Adipose tissue (tissue), 3 donors: ENCODE measurements around the gene AGPAT3. TPM values are rescaled to one million over a fixed set of nuclear protein-coding genes. Genes with fewer than 3 reads are reported as not detected.

Source experiments
- H3K27ac ChIP-seq: one replicate; pipeline ENCODE4 v1.5.1; 2013; ENCODE audit warnings: low read depth, low read length
- WGBS, 3 donors: extraction: QIAGEN DNeasy Blood & Tissue Kit; methylation state at CpG; one replicate each; pipeline ENCODE4 v1.1.7; 2013; 5-methylcytosine and 5-hydroxymethylcytosine counted together
- polyA plus RNA-seq, 3 donors: library from polyadenylated mRNA; stranded (reverse); fragments of 200-250 nt; gene quantifications; one replicate each; pipeline ENCODE4 v1.2.3, GENCODE V29; 2013
- donor health status: healthy with polysubstance abuse.
- donor health status: Bipolar disorder and iron deficiency.
- donor health status: healthy.

AGPAT3 gene
- polyA plus RNA-seq, 3 donors: 15.9 to 35.5 (median 16.2) TPM

DNA sequence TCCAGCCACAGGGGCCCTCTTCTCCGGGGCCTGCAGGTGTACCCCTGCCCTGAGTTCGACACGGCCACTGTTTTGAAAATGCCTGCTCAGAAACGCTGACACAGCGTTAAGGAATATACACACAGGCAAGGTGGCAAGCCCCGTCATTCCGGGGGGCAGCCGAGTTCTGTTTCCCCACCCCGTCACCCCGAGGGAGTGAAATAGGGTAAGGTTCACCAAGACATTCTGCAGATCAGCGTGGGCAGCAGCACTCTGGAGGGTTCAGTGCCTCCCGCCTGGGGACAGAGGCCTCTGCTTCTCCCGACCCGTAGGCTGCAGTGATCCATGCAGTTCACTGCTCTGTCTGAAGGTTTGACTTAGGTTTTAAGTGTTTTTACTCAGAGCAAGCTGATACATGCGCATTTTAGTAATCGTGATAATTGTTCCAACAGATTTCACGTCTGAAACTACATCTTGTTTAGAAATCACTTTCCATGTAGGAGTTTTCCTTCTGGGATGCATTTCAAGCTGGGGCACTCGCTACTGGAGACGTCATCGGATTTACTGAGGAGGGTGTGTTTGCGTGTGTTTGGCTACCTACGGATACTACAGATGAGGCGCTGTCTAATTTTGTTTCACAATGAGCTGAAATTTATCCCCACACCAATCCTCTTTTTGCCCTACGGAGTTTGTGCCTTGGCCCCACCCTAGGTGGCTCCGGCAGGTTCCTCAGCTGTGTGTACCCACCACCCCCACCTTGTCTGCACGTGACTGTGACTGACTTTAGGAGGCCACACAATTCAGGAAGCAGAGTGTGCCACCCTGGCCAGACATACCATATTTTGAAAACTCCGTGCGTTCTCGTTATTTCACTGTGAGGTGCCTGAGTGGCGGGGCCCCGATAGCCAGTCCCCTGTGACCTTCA lies 63.5 kb downstream of the AGPAT3 start:
- 73 to 88% (median 78%) methylated on average over 31 of the region's 31 CpGs for WGBS, 3 donors
- no peak overlapping the region for H3K27ac ChIP-seq

GRCh38 chr21:43929217-43929971 lies 64.4 kb downstream of the AGPAT3 start:
- no peak overlapping the region for H3K27ac ChIP-seq
- WGBS, 3 donors: 65 to 92% (median 88%) methylated on average over 30 of the region's 30 CpGs

- no peak overlapping the region for H3K27ac ChIP-seq
- WGBS, 3 donors: 85 to 89% (median 85%) methylated on average over 25 of the region's 25 CpGs
Observed at GRCh38 chr21:43930074-43930847, 65.2 kb downstream of the AGPAT3 start.

DNA sequence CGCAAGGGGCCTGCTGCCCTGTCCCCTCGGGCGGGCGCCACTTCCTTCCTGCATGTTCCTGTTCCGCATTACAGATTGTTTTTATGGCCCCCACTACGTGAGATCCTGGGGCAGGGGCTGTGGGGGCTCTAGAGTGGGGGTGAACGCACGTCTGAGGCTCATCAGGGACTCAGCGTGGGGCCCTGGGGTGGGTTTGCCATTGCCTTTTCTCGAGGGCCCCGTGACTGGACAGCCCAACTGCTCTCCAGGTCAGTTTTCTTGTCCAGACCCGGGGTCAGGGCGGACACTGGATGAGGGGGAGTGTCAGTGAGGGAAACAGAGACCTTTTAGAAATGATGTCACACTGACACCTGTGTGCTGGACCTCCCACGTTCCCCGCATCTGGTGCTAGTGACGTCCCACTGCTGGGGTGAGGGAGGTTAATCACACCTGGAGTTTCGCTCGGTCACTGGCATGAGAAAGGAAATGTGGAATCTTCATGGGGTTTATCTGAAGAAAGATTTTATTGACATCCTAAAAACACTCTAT lies 65.9 kb downstream of the AGPAT3 start:
- WGBS, 3 donors: 78 to 88% (median 78%) methylated on average over 18 of the region's 18 CpGs

DNA sequence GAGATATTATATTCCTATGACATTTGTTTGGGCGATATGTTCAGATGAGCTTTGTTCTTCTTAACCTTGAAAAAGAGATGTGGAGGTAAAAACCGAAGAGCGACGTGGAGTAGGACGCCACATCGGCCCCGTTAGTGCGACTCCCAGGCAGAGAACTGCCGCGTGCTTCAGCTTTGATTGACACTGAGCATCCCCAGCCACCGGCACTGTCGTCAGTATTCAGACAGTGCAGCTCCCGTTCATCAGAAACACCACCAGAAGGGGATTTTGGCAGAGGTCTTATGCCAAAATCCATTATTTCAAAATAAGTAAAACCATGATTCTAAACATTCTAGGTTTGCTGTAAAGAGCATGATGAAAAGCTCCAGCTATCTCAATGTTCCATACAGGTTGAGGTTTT lies 66.5 kb downstream of the AGPAT3 start:
- no peak overlapping the region for H3K27ac ChIP-seq
- 89 to 90% (median 90%) methylated on average over 13 of the region's 13 CpGs for whole genome bisulfite sequencing, 3 donors

More for the DNA sequence above, 65.9 kb downstream of the AGPAT3 start:
- no peak overlapping the region for H3K27ac ChIP-seq

GRCh38 chr21:43932005-43932404 lies 67.0 kb downstream of the AGPAT3 start:
- H3K27ac ChIP-seq: no peak overlapping the region
- 92 to 94% (median 93%) methylated on average over 17 of the region's 17 CpGs for WGBS, 3 donors

GRCh38 chr21:43933199-43933598 lies 68.2 kb downstream of the AGPAT3 start:
- WGBS, 3 donors: 85 to 90% (median 89%) methylated on average over 12 of the region's 12 CpGs
- no peak overlapping the region for H3K27ac ChIP-seq

- 93 to 96% (median 96%) methylated on average over 13 to 15 of the region's 15 CpGs for WGBS, 3 donors
- H3K27ac ChIP-seq: no peak overlapping the region
Observed at GRCh38 chr21:43933680-43934079, 68.7 kb downstream of the AGPAT3 start.

GRCh38 chr21:43934116-43934515 lies 69.1 kb downstream of the AGPAT3 start:
- 93 to 95% (median 94%) methylated on average over 12 to 15 of the region's 15 CpGs for WGBS, 3 donors

GRCh38 chr21:43934716-43935705 lies 70.0 kb downstream of the AGPAT3 start:
- WGBS, 3 donors: 94 to 96% (median 95%) methylated on average over 41 of the region's 41 CpGs

More at GRCh38 chr21:43934116-43934515, 69.1 kb downstream of the AGPAT3 start:
- no peak overlapping the region for H3K27ac ChIP-seq

GRCh38 chr21:43935711-43936110 lies 70.7 kb downstream of the AGPAT3 start:
- no peak overlapping the region for H3K27ac ChIP-seq
- WGBS, 3 donors: 71 to 88% (median 88%) methylated on average over 15 of the region's 15 CpGs

More at GRCh38 chr21:43934716-43935705, 70.0 kb downstream of the AGPAT3 start:
- no peak overlapping the region for H3K27ac ChIP-seq

DNA sequence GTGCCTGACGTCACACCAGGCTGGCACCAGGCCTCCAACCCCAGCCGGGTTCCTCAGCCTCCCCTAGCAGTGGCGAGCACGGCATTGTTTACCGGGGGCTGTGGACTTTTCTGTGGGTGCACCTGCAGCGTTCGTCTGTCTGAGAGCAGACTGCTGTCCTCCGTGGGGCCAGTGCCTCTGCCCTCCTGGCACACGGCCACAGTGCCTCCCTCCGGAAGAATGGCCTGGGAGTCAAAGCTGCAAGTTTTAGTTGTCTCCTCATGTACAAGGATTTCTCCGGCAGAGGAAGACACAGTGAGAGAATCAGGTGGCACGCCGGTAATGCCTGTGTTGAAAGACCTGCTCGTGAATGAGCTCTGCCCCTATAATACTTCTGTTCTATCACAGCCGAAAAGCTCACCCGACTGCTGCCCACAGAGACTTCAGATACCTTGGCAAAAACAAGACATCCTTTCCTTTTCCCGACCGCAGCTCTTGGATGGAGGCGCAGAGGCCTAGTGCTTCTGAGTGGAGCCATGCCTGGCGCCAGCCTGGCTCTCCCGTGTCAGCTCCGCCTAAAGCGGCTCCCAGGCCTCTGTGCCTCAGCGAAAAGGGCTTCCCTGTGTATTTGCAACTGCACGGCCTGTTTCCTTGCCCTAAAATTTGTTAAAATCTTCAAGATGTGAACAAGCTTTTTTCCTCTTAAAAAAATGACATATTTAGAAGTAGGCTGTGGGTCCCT lies 71.4 kb downstream of the AGPAT3 start:
- 70 to 82% (median 75%) methylated on average over 24 to 25 of the region's 25 CpGs for WGBS, 3 donors
- H3K27ac ChIP-seq: no peak overlapping the region

DNA sequence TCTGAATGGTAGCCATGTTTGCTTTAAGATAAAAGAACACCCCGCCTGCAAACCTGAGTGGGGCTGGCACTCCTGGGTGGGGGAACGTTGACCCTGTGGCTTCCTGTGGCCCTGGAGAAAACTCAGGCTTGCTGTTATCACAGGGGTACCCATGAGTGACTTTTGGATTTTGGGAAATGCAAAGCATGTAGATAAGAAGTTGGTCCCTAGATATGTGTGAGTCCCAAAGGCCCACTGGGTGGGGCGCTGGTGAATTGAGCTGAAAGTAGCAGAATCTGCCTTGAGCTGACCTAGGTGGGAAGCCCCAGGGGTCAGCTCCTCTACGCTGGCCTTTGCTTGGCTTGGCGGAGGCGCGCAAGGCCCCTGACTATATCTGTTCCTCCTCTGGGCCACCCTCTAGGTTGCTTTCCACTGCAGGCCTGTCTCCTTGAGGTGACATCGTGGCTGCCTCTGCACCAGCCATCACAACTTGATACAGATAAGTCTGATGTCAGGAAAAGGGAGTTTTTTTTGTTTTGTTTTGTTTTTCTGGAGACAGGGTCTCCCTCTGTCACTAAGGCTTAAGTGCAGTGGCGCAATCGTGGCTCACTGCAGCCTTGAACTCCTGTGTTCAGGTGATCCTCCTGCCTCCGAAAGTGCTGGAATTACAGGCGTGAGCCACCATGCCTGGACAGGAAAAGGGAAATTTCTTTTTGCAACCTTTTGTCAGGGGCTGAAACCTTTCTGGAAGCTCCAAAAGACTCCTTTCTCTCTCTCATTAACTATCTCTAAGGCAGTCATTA lies 72.2 kb downstream of the AGPAT3 start:
- H3K27ac ChIP-seq: no peak overlapping the region
- 94 to 97% (median 95%) methylated on average over 12 of the region's 12 CpGs for WGBS, 3 donors

GRCh38 chr21:43937891-43938309 lies 72.9 kb downstream of the AGPAT3 start:
- WGBS, 3 donors: 78 to 96% (median 92%) methylated on average over 6 of the region's 6 CpGs
- H3K27ac ChIP-seq: no peak overlapping the region

DNA sequence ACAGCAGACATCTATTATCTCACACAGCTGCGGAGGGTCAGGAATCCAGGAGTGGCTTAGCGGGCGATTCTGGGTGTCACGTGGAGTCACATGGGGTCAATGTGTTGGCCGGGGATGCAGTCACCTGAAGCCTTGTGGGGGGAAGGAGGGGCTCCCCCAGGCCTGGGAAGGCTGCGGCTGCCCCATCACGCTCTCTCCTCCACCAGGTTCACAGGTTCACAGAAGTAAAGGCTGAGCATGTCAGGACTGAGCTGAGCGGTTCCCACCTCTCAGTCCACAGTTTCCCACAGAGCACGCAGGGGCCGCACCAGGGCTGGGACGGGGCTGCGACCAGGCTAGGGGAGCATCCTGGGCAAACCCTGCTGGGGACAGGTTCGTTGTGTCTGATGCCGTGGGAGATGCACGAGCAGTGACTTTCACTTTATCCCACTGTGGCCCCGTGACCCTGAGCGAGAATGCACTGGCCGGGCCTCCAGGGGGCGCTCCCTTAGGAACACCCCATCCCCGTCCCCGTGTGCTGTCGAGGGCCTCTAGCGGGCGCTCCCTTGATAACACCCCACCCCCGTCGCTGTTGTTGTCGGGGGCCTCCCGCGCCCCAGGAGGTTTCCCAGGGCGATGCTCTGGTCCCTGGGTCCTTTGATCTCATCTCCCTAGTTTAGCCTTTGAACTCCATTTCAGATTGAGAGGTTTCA lies 73.9 kb downstream of the AGPAT3 start:
- no peak overlapping the region for H3K27ac ChIP-seq
- 15 to 33% (median 26%) methylated on average over 30 of the region's 30 CpGs for WGBS, 3 donors
